ENCODE measurements around the gene RB1.

DNA sequence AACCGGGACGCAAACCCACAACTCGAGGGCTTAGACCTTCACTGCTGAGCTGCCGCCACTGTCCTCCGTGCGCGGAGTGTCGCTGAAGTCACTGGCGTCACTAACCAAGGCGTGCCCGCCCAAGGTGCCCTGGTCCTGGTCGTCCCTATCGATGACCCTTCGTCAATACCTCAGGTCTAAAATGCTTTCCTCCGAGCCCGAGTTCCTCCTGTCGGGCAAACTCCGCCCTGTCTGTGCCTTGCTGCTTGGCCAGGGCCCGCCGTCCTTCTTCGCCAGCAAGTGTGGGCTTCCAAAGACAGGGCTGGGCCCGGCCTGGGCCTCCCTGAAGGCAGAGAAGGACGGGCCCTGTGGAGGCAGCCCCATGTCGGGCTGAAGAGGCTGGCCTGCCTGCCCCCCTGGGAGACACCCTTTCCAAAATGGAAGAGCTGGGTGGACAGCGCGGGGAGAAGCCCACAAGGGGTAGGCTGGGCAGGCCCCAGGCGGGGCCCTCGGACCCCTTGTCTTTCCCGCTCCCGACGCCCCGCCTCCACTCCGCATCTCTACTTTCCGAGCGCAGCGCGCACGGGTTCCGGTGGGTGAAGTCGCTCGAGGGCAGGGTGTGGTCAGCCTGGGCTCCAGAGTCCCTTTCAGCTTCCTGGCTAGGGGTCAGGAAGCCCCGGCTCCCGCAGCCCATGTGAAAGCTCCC is 13.4 kb downstream of the RB1 start:
- TF ChIP-seq, protein P1, sequence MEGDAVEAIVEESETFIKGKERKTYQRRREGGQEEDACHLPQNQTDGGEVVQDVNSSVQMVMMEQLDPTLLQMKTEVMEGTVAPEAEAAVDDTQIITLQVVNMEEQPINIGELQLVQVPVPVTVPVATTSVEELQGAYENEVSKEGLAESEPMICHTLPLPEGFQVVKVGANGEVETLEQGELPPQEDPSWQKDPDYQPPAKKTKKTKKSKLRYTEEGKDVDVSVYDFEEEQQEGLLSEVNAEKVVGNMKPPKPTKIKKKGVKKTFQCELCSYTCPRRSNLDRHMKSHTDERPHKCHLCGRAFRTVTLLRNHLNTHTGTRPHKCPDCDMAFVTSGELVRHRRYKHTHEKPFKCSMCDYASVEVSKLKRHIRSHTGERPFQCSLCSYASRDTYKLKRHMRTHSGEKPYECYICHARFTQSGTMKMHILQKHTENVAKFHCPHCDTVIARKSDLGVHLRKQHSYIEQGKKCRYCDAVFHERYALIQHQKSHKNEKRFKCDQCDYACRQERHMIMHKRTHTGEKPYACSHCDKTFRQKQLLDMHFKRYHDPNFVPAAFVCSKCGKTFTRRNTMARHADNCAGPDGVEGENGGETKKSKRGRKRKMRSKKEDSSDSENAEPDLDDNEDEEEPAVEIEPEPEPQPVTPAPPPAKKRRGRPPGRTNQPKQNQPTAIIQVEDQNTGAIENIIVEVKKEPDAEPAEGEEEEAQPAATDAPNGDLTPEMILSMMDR (IDR thresholded peaks at IDR 0.05; ENCODE audit: low read length) = no peak
- no peak for TF ChIP-seq EZH2 (IDR thresholded peaks at IDR 0.05; ENCODE audit: borderline replicate concordance, low read length)
